ENCODE results near the gene MCIDAS. TPM values are rescaled to one million over a fixed set of nuclear protein-coding genes. Genes with fewer than 3 reads are reported as not detected.

MCIDAS gene
- total RNA-seq, 4 donors from 2014 or later = not detected

GRCh38 chr5:55232271-55232984 is 5.3 kb upstream of the MCIDAS start:
- TF ChIP-seq CTCF (IDR thresholded peaks at IDR 0.05) = no peak
- no peak for TF ChIP-seq EP300 (IDR thresholded peaks at IDR 0.05)
- no peak for TF ChIP-seq POLR2A (IDR thresholded peaks at IDR 0.05)
- H3K4me3 ChIP-seq = peak overlapping the region; percentile 38 to 67 (median 58)
- 1 to 2% methylated on average over 45 of the region's 45 CpGs for WGBS, 2 donors
- peaks cover 0 to 44% (median 29%) of the 10 kb centered on the region in 4 donors for H3K4me1 ChIP-seq
- peaks cover 0 to 95% of the 10 kb centered on the region in 2 donors for H3K27me3 ChIP-seq
- H3K27ac ChIP-seq = no peak overlapping the region
- no peaks in the 10 kb centered on the region for H3K36me3 ChIP-seq
- DNase-seq (ENCODE audit: low spot score in 2 of 2) = no peak
- no peaks in the 10 kb centered on the region for H3K9me3 ChIP-seq

GRCh38 chr5:55231919-55232270 is 4.8 kb upstream of the MCIDAS start:
- Histone ChIP-seq H3K4me3 (peak overlapping the region in 3 of 4 donors; percentile 51 to 67 (median 64)), H3K27me3 (peaks cover 0 to 95% of the 10 kb centered on the region in 2 donors), H3K36me3 (no peaks in the 10 kb centered on the region), H3K4me1 (peaks cover 0 to 49% (median 34%) of the 10 kb centered on the region in 4 donors), H3K9me3 (no peaks in the 10 kb centered on the region), H3K27ac (no peak overlapping the region)
- 3% methylated on average over 9 to 11 of the region's 11 CpGs for WGBS, 2 donors
- TF ChIP-seq CTCF (IDR thresholded peaks at IDR 0.05) (no peak), EP300 (IDR thresholded peaks at IDR 0.05) (peak in 1 of 2 donors; percentile 76)
- no peak for DNase-seq (ENCODE audit: low spot score in 2 of 2)

DNA sequence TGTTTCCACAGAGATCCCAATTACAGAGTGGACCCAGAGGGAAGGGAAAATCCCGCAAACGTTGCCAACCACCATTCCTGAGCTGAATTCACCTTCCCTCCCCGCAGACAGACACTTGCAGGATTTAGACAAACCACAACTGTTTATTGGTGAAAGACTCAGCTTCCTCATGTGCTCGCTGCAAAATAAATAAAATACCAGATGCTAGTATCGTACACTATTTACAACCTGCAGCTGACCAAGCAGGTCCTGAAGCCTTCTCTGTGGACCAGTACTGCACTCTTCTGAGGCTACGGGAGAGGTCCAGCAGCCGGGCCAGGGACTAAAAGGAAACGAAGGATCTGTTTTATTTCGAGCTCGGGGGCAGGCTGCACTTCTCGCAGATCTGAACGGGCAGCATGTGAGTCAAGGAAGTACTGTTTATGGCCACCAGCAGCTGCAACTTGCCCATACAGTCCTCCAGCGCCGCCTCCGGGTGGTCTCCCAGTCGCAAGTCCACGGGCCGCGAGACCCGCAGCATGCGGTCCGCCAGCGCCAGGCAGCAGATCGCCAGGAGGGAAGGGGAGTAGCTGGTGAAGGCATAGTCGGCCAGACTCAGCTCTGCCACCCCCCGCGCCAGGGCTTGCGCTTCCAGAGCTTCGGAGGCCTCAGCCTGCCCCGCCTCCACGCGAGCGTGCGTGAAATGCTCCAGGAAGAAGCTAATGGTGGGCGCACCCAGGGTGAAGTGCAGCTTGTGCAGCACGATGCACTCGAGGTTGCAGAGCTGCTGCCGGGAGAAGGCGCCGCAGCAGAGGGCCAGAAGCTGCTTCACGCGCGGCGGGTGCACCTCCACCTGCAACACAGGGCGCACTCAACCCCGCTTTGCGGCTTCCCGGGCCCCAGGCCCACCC is 4.2 kb upstream of the MCIDAS start:
- 2 to 8% methylated on average over 13 to 37 of the region's 48 CpGs for WGBS, 2 donors
- H3K9me3 ChIP-seq = no peaks in the 10 kb centered on the region
- TF ChIP-seq CTCF (IDR thresholded peaks at IDR 0.05) (no peak), EP300 (IDR thresholded peaks at IDR 0.05) (no peak), POLR2A (IDR thresholded peaks at IDR 0.05) (no peak)
- no peak for DNase-seq (ENCODE audit: low spot score in 2 of 2)
- no peaks in the 10 kb centered on the region for H3K36me3 ChIP-seq
- peaks cover 0 to 55% (median 39%) of the 10 kb centered on the region in 4 donors for H3K4me1 ChIP-seq
- H3K4me3 ChIP-seq = peak overlapping the region in 3 of 4 donors; percentile 33 to 64 (median 51)
- H3K27ac ChIP-seq = no peak overlapping the region
- peaks cover 0 to 95% of the 10 kb centered on the region in 2 donors for H3K27me3 ChIP-seq

DNA sequence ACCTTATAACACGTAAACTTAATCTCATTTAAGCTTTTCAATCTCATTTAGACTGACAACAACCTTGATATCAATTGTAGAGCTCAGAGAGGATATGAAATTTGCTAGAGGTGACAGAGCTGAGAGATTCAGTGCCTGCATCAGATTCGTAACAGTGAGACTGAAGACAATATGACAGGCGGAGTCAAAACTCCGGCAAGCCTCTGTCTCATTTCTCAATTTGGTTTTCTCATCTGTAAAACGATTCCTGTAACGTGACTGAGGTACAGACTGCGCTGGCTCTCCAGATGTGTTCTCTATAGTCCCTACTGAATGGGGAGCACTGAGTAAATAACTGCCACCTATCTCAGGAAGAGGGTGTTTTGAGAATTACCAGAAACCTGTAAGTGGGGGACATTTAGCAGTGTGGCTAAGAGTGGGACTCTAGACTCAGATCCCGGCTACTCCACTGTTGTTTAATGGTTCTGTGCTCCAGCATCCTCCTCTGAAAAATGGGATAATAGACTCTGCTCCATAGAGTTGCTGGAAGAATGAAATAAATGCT is 3.0 kb upstream of the MCIDAS start:
- Histone ChIP-seq H3K27me3 (peaks cover 0 to 95% of the 10 kb centered on the region in 2 donors), H3K4me3 (no peak overlapping the region), H3K36me3 (no peaks in the 10 kb centered on the region), H3K9me3 (no peaks in the 10 kb centered on the region), H3K27ac (no peak overlapping the region), H3K4me1 (peaks cover 0 to 58% (median 39%) of the 10 kb centered on the region in 4 donors)
- TF ChIP-seq EP300 (IDR thresholded peaks at IDR 0.05) = no peak
- no peak for TF ChIP-seq CTCF (IDR thresholded peaks at IDR 0.05)
- no peak for TF ChIP-seq POLR2A (IDR thresholded peaks at IDR 0.05)
- WGBS, 2 donors = 30 to 36% methylated on average over 8 of the region's 8 CpGs
- no peak for DNase-seq (ENCODE audit: low spot score in 2 of 2)

Measured in tibial nerve (tissue), 4 donors.